SW 1271 (cell line): ENCODE measurements around the gene ZNF394.

ENCODE experiments used
- DNase-seq, 2 experiments: peaks; one replicate each; lab custom pipeline; 2025; lab: John Stamatoyannopoulos, UW

The ZNF394 gene

GRCh38 chr7:99449326-99449725 is 50.8 kb downstream of the ZNF394 start:
- no peak for DNase-seq

- no peak for DNase-seq
Observed at GRCh38 chr7:99448855-99449254, 51.2 kb downstream of the ZNF394 start.

- DNase-seq: no peak
Observed at GRCh38 chr7:99447943-99448342, 52.1 kb downstream of the ZNF394 start.

GRCh38 chr7:99446096-99446495 is 54.0 kb downstream of the ZNF394 start:
- peak in 1 of 2 experiments; percentile 11 for DNase-seq
